ENCODE measurements around the gene NPTN.

Gene NPTN

GRCh38 chr15:73633111-73633990 is at the start of gene NPTN:
NPTN (minus strand) TSS chr15:73633389; CDS start chr15:73633215, 174 bp downstream.
- DNase-seq (ENCODE audit: low spot score): peak; percentile 98

GRCh38 chr15:73682600-73683090 is 49.5 kb upstream of the NPTN start:
- no peak for DNase-seq (ENCODE audit: low spot score)

- no peak for DNase-seq (ENCODE audit: low spot score)
Observed at GRCh38 chr15:73681856-73682599, 48.8 kb upstream of the NPTN start.

- no peak for DNase-seq (ENCODE audit: low spot score)
Observed at GRCh38 chr15:73681063-73681462, 47.9 kb upstream of the NPTN start.

- DNase-seq (ENCODE audit: low spot score): no peak
Observed at GRCh38 chr15:73680549-73680948, 47.4 kb upstream of the NPTN start.

GRCh38 chr15:73679964-73680363 is 46.8 kb upstream of the NPTN start:
- no peak for DNase-seq (ENCODE audit: low spot score)

- no peak for DNase-seq (ENCODE audit: low spot score)
Observed at GRCh38 chr15:73679180-73679579, 46.0 kb upstream of the NPTN start.

- no peak for DNase-seq (ENCODE audit: low spot score)
Observed at GRCh38 chr15:73678498-73678897, 45.3 kb upstream of the NPTN start.

- no peak for DNase-seq (ENCODE audit: low spot score)
Observed at GRCh38 chr15:73677733-73678132, 44.5 kb upstream of the NPTN start.

GRCh38 chr15:73677146-73677607 is 44.0 kb upstream of the NPTN start:
- peak; percentile 76 for DNase-seq (ENCODE audit: low spot score)

- no peak for DNase-seq (ENCODE audit: low spot score)
Observed at GRCh38 chr15:73674587-73674986, 41.4 kb upstream of the NPTN start.

GRCh38 chr15:73660455-73660854 is 27.3 kb upstream of the NPTN start:
- DNase-seq (ENCODE audit: low spot score): no peak

GRCh38 chr15:73658645-73659044 is 25.5 kb upstream of the NPTN start:
- DNase-seq (ENCODE audit: low spot score): no peak

GRCh38 chr15:73655724-73656123 is 22.5 kb upstream of the NPTN start:
- DNase-seq (ENCODE audit: low spot score): no peak

GRCh38 chr15:73654659-73655058 is 21.5 kb upstream of the NPTN start:
- peak; percentile 28 for DNase-seq (ENCODE audit: low spot score)

GRCh38 chr15:73650416-73651126 is 17.4 kb upstream of the NPTN start:
- DNase-seq (ENCODE audit: low spot score): no peak

- DNase-seq (ENCODE audit: low spot score): no peak
Observed at GRCh38 chr15:73648014-73648295, 14.8 kb upstream of the NPTN start.

GRCh38 chr15:73647259-73648013 is 14.2 kb upstream of the NPTN start:
- DNase-seq (ENCODE audit: low spot score): peak; percentile 61

- peak; percentile 25 for DNase-seq (ENCODE audit: low spot score)
Observed at GRCh38 chr15:73639464-73639863, 6.3 kb upstream of the NPTN start.

GRCh38 chr15:73637527-73637926 is 4.3 kb upstream of the NPTN start:
- DNase-seq (ENCODE audit: low spot score): peak; percentile 17

- DNase-seq (ENCODE audit: low spot score): peak; percentile 91
Observed at GRCh38 chr15:73633991-73634495, 854 bp upstream of the NPTN start.

GRCh38 chr15:73632670-73633058 is 525 bp downstream of the NPTN start:
- DNase-seq (ENCODE audit: low spot score): no peak

All from LoVo (cell line).